Eye (tissue), 1 donor: ENCODE results near the gene AIG1.
"Not testable (repeated sequence)": the region's sequence is repeated elsewhere in the genome, so short reads cannot be mapped to it uniquely, and the experiment has no call there.

Experiments
- DNase-seq: peaks from one replicate; pipeline ENCODE4 v3.0.0-alpha.2; 2015

AIG1 gene

DNA sequence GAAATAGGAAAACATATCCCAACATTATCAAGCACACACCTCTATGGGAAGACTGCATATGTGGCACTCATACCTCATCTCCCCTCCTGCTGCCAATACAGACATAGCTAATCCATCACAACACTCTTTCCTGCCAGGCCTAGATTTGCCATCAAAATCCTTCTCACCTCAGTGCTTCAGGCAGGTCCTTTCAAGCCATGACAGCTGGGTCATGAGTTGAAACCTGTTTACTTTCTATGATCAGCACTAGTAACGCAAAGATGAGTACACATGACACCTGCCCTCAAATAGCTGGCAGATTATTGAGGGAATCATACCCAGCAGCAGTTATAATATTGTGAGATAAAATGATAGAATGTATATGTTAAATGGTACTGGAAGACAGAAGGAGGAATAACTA, 183.1 kb downstream of the AIG1 start:
- no peak for DNase-seq

- no peak for DNase-seq
Measured at GRCh38 chr6:143245656-143246055, 185.0 kb downstream of the AIG1 start.

DNA sequence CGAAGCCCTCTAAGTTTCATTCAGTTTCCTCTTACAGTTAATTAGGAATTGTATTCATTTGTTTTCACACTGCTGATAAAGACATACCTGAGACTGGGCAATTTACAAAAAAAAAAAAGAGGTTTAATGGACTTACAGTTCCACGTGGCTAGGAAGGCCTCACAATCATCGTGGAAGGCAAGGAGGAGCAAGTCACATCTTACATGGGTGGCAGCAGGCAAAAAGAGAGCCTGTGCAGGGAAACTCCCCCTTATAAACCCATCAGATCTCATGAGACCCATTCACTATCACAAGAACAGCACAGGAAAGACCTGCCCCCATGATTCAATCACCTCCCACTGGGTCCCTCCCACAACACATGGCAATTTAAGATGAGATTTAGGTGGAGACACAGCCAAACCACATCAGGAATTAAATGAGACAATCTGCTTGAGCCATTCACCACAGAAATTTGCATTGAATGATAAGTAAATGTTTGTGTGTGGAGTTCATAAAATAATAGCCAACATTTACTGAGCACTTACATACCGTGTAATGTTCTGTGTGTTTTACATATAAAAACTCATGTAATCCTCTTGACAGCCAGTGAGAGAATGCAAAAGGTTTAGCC, 185.6 kb downstream of the AIG1 start:
- not testable (repeated sequence) for DNase-seq

DNA sequence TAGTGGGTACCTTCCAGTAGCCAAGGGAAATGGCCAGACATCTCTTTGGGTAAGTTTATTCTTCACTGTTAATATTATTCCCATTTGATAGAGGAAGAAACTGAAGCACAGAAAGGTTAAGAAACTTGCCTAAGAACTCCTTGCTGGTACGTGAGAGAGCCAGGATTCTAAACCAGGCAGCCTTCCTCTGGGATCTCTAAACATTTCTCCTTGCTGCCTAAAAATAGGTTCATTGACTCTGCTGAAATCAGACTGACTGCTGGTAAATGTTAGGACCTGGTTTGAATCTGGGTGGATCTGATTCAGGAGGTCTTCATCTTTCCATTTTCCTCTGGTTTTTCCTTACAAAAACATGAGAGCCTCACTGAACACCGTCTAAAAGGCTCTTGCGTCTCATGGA, 186.9 kb downstream of the AIG1 start:
- DNase-seq = no peak

GRCh38 chr6:143248359-143248758, 187.7 kb downstream of the AIG1 start:
- no peak for DNase-seq

- no peak for DNase-seq
Measured at GRCh38 chr6:143251288-143251687, 190.6 kb downstream of the AIG1 start.

- DNase-seq = no peak
Measured at GRCh38 chr6:143252961-143253360, 192.3 kb downstream of the AIG1 start.

GRCh38 chr6:143253586-143253985, 192.9 kb downstream of the AIG1 start:
- DNase-seq = no peak

DNA sequence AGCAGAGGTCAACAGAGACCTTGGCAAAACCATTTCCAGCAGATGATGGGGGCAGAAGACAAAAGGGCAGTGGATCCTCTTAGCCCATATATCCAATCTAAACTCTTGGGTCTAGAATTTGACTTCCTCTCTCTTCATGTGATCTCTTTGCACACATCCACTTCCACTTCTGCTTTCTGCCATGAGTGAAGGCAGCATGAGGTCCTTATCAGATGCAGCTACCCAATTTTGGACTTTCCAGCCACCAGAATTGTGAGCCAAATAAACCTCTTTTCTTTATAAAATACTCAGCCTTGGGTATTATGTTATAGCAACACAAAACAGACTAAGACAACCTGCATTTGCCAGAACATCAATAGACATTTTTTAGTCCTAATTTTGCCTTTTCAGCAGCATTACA, 198.3 kb downstream of the AIG1 start:
- no peak for DNase-seq

GRCh38 chr6:143260857-143261256, 200.2 kb downstream of the AIG1 start:
- DNase-seq = no peak

DNA sequence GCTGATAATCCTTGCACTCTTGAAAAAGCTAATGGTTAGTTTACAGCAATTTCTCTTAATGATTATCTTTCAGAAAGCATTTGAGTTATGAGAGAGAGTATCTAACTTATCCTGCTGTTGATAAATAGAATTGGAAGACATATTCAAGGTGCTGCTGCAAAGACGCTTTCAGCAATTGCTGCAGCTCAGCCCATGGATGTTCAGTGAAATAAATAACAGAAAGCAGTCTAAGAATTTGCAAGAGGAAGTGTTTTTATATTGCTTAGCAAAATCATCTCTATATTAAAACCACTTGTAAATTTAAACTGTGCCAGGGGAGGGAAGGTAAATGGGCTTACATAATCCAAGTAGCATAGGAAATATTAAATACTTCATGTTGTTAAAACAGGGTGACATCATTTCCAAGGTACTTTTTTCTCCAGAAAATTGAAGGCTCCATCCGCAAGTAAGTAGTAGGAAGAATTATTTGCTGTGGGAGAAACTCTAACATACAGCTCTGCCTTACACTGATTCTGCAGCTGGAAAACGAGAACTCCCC, 201.3 kb downstream of the AIG1 start:
- no peak for DNase-seq

GRCh38 chr6:143262859-143263258, 202.2 kb downstream of the AIG1 start:
- DNase-seq = no peak

DNA sequence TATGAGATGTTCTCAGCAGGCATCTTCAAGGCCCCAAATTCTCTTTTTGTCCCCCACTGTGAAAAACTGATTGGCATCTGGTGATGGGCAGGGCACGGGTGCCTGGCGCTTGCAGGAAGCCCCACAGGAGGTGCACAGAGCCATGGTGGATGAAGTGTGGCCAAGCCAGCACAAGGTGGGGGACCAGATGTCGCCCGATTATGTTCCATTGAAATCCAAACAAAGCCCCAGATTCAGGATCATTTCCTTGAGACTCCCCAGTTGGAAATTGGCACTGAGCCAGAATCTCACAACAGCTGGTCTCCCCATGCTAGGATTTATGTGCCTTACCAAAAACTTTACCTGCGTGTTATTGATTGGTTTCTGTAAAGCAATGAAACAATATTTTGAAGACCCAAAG, 203.7 kb downstream of the AIG1 start:
- DNase-seq = peak; percentile 38

- peak; percentile 62 for DNase-seq
Measured at GRCh38 chr6:143264986-143265764, 204.5 kb downstream of the AIG1 start.

DNA sequence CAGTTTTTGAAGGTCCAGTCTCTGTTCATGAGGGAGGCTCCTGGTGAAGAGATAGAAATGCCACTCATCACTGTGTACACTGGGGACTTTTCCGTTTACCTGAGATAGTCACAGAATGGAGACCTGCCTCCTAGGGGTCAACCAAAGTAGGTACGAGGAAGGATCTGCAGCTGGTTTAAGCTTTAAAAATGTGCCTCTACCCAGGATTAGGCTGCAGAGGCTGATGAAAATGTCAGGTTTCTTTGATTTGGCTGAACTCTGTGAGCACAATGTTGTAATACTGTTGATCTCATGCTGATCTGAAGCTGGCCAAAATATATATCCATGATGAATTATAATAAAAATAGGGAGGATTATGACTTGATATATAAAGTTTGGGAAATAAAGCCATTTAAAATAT, 207.1 kb downstream of the AIG1 start:
- no peak for DNase-seq

- no peak for DNase-seq
Measured at GRCh38 chr6:143268439-143268838, 207.8 kb downstream of the AIG1 start.

- DNase-seq = no peak
Measured at GRCh38 chr6:143270026-143270425, 209.3 kb downstream of the AIG1 start.

DNA sequence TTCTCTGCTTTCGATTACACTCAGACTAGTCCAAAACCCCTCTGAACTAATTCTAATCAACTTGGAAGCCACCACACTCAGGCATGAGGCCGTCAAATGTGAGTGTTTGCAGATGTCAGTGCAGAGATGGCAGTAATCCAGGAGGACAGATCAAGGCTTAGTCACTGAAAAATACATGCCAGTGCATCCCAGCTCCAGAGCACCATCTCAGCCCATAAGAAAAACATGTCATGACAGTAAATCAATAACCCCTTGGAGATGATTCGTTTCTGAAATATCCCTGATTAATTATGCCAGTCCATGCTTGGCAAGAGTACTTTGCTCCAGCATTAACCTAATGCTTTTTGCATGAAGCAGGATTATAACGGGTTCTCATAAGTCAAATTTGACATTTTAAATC, 210.3 kb downstream of the AIG1 start:
- DNase-seq = peak; percentile 88

DNA sequence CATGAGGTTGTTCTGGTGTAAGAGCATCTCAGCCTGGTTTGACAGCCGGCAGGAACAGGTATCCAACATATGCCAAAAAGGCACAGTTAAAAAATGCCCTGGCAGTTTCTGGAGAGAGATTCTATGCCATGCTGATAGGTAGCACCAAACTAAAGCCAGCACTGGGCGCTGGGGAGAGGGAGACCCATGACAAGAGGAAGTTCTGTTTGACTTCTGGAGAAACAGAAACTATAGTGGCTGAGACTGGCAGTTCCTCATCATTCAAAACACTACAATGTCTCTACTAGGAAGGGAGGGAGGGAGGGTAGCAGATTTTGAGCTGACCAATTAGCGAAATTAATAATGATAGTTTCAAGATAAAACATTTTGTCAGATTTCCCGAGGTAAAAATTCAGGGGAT, 215.7 kb downstream of the AIG1 start:
- no peak for DNase-seq

DNA sequence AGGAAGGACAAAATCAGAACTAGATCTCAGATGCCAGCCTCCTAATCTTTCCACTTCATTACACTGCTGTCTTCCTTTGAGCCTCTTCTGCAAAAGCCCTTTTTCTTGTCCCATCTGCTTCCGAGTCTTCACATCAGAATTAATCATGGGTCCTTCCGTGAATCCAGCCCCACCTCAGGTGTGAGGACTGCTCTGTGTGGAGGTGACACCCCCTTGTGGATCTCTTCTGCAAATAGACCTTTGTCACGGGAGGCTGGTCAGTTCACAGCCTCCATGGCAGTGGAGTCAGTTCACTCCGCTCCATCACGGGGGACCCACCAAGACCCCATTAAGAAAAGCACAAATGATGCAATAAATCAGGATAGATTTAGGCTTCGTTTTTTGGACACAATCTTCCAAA, 218.7 kb downstream of the AIG1 start:
- no peak for DNase-seq

DNA sequence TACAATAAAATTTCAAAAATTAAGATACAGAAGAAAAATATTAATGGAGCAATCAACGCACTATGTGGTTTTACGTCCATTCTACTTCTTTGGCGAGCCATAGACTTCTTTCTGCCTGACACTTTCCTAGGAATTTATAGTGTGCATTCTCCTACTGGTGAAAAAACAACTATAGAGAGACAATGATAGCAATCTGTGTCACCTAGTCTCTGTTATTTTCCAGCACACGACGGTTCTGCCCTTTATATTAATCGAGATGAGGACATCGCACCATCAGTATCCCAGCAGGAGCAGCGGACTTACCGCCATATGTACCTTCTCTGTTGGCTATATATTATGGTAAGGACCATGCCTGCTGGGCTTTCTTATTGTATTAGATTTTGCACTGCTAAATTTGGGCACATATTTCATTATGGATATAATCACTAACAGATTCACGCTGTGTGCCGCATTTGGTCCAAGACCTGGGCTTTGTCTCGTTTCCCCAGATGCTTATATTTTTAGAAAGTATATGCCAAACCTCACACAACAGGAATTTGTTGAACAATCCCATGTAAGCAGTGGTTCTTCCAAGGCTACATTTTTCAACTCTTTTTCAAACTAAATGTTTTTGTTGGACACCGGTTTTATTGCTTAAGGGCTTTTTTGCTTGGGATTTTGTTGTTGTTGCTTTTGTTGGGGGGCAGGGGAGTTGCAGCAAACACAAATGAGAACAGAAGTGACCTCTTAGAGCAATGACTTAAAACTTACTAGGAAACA, 223.4 kb downstream of the AIG1 start:
- peak; percentile 52 for DNase-seq

GRCh38 chr6:143286251-143286795, 225.6 kb downstream of the AIG1 start:
- DNase-seq = no peak

- no peak for DNase-seq
Measured at GRCh38 chr6:143288923-143289322, 228.2 kb downstream of the AIG1 start.
